ENCODE measurements around the gene SERINC2. TPM values are rescaled to one million over a fixed set of nuclear protein-coding genes. Genes with fewer than 3 reads are reported as not detected.

SERINC2 gene
- total and polyA plus RNA-seq, 10 of the 15 experiments (the other 5 are each of a cell fraction or from before 2014, with no cell fraction given), result 0.02 to 9.4 (median 0.50) TPM

DNA sequence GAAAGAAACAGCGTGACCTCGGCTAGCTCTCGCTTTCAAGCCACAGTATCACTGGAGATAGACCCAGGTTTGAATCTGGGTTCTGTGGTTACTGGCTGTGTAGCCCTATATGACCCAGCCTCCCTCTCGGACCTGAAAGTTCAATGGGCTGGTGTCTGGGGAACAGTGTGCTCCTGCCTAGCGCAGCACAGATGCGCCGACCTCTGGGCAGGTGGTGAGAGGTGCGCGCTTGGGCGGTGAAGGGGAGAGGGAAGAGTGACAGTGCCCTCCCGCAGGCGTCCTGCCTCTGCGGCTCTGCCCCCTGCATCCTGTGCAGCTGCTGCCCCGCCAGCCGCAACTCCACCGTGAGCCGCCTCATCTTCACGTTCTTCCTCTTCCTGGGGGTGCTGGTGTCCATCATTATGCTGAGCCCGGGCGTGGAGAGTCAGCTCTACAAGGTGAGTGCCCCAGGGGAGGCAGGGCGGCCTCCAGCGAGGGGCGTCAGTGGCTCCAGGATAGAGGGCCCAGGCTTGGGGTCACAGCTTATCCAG, 10.5 kb downstream of the SERINC2 start (continued):
- TF ChIP-seq RAD21 (IDR thresholded peaks at IDR 0.05; ENCODE audit: insufficient read depth, low read depth, low read length) (no peak), FOXK2 (IDR thresholded peaks at IDR 0.05) (no peak), NBN (IDR thresholded peaks at IDR 0.05) (peak; percentile 39; the same call in 1 of the 2 replicates), LARP7 (IDR thresholded peaks at IDR 0.05) (peak; percentile 56; the same call in 1 of the 2 replicates), ZZZ3 (IDR thresholded peaks at IDR 0.05; ENCODE audit: control insufficient read depth, insufficient read length, low read depth) (no peak), RELA (IDR thresholded peaks at IDR 0.05; ENCODE audit: borderline replicate concordance, partially characterized antibody) (no peak), TCF7 (IDR thresholded peaks at IDR 0.05; ENCODE audit: borderline replicate concordance) (no peak), TCF3 (IDR thresholded peaks at IDR 0.05; ENCODE audit: borderline replicate concordance, insufficient read depth, low read depth, low read length) (peak; percentile 74), KLF5 (IDR thresholded peaks at IDR 0.05; ENCODE audit: partially characterized antibody) (no peak), BCL11A (IDR thresholded peaks at IDR 0.05; ENCODE audit: low read depth, low read length) (no peak), NR2C1 (IDR thresholded peaks at IDR 0.05) (no peak), SMC3 (IDR thresholded peaks at IDR 0.05; ENCODE audit: borderline replicate concordance, low read length) (no peak), EP300 (IDR thresholded peaks at IDR 0.05; ENCODE audit: borderline replicate concordance in 1 of 2, control insufficient read depth in 1 of 2, low read depth in 2 of 2, low read length in 2 of 2) (0 out of 4 replicates have a peak, but pooled peaks of 1 of the 2 experiments have one; percentile 65), POLR2AphosphoS5 (IDR thresholded peaks at IDR 0.05; ENCODE audit: low read length) (no peak), TCF12 (IDR thresholded peaks at IDR 0.05; ENCODE audit: low read depth, low read length) (peak; percentile 86), BRCA1 (IDR thresholded peaks at IDR 0.05; ENCODE audit: low read depth, low read length) (no peak), SRF (IDR thresholded peaks at IDR 0.05; ENCODE audit: low read depth in 2 of 2, low read length in 2 of 2) (no peak)
- TF ChIP-seq, protein P1, sequence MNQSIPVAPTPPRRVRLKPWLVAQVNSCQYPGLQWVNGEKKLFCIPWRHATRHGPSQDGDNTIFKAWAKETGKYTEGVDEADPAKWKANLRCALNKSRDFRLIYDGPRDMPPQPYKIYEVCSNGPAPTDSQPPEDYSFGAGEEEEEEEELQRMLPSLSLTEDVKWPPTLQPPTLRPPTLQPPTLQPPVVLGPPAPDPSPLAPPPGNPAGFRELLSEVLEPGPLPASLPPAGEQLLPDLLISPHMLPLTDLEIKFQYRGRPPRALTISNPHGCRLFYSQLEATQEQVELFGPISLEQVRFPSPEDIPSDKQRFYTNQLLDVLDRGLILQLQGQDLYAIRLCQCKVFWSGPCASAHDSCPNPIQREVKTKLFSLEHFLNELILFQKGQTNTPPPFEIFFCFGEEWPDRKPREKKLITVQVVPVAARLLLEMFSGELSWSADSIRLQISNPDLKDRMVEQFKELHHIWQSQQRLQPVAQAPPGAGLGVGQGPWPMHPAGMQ (IDR thresholded peaks at IDR 0.05; ENCODE audit: borderline replicate concordance), result no peak
- TF ChIP-seq, protein P2, sequence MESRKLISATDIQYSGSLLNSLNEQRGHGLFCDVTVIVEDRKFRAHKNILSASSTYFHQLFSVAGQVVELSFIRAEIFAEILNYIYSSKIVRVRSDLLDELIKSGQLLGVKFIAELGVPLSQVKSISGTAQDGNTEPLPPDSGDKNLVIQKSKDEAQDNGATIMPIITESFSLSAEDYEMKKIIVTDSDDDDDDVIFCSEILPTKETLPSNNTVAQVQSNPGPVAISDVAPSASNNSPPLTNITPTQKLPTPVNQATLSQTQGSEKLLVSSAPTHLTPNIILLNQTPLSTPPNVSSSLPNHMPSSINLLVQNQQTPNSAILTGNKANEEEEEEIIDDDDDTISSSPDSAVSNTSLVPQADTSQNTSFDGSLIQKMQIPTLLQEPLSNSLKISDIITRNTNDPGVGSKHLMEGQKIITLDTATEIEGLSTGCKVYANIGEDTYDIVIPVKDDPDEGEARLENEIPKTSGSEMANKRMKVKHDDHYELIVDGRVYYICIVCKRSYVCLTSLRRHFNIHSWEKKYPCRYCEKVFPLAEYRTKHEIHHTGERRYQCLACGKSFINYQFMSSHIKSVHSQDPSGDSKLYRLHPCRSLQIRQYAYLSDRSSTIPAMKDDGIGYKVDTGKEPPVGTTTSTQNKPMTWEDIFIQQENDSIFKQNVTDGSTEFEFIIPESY (IDR thresholded peaks at IDR 0.05), result no peak
- TF ChIP-seq, protein P3, sequence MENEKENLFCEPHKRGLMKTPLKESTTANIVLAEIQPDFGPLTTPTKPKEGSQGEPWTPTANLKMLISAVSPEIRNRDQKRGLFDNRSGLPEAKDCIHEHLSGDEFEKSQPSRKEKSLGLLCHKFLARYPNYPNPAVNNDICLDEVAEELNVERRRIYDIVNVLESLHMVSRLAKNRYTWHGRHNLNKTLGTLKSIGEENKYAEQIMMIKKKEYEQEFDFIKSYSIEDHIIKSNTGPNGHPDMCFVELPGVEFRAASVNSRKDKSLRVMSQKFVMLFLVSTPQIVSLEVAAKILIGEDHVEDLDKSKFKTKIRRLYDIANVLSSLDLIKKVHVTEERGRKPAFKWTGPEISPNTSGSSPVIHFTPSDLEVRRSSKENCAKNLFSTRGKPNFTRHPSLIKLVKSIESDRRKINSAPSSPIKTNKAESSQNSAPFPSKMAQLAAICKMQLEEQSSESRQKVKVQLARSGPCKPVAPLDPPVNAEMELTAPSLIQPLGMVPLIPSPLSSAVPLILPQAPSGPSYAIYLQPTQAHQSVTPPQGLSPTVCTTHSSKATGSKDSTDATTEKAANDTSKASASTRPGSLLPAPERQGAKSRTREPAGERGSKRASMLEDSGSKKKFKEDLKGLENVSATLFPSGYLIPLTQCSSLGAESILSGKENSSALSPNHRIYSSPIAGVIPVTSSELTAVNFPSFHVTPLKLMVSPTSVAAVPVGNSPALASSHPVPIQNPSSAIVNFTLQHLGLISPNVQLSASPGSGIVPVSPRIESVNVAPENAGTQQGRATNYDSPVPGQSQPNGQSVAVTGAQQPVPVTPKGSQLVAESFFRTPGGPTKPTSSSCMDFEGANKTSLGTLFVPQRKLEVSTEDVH (IDR thresholded peaks at IDR 0.05; ENCODE audit: low read depth, partially characterized antibody), result no peak
- TF ChIP-seq, protein P4, sequence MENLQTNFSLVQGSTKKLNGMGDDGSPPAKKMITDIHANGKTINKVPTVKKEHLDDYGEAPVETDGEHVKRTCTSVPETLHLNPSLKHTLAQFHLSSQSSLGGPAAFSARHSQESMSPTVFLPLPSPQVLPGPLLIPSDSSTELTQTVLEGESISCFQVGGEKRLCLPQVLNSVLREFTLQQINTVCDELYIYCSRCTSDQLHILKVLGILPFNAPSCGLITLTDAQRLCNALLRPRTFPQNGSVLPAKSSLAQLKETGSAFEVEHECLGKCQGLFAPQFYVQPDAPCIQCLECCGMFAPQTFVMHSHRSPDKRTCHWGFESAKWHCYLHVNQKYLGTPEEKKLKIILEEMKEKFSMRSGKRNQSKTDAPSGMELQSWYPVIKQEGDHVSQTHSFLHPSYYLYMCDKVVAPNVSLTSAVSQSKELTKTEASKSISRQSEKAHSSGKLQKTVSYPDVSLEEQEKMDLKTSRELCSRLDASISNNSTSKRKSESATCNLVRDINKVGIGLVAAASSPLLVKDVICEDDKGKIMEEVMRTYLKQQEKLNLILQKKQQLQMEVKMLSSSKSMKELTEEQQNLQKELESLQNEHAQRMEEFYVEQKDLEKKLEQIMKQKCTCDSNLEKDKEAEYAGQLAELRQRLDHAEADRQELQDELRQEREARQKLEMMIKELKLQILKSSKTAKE (IDR thresholded peaks at IDR 0.05; ENCODE audit: low read depth, poor library complexity, severe bottlenecking), result peak; percentile 13
